Lower leg skin (tissue), 4 donors: Measurements from ENCODE around the gene HMBS. TPM values are rescaled to one million over a fixed set of nuclear protein-coding genes. Genes with fewer than 3 reads are reported as not detected.

Experiments used
- DNase-seq, 2 donors: peaks; one replicate each; pipeline ENCODE4 v3.0.0-alpha.2; 2019; ENCODE audit warnings: low spot score in 2 of 2
- H3K4me3 ChIP-seq: fragments of 200-600 bp; sonication (generic); 2 replicates; pipeline ENCODE4 v1.5.1; 2017; ENCODE audit warnings: mild to moderate bottlenecking, low read depth; ENCODE audit not compliant: poor library complexity, severe bottlenecking
- CTCF ChIP-seq, 3 donors: fragments of 450-650 bp; IDR thresholded peaks; one replicate each; pipeline ENCODE4 v1.5.1; 2016; ENCODE audit warnings: antibody characterized with exemption in 3 of 3, mild to moderate bottlenecking in 3 of 3, moderate library complexity in 2 of 3
- POLR2A ChIP-seq, 2 donors: fragments of 450-650 bp; IDR thresholded peaks; one replicate each; pipeline ENCODE4 v1.6.1; 2016 to 2017; ENCODE audit warnings: antibody characterized with exemption in 2 of 2, mild to moderate bottlenecking in 1 of 2, moderate library complexity in 1 of 2
- WGBS, 2 donors: methylation state at CpG; one replicate each; pipeline ENCODE4 v1.1.5; 2018; 5-methylcytosine and 5-hydroxymethylcytosine counted together
- intact Hi-C: fragments of 100-400 bp; cut with DNase I; formaldehyde crosslinking; loops from one replicate; pipeline ENCODE4 v1.15.0; 2023; ENCODE audit warnings: low total_unique reads
- total RNA-seq, 4 donors: library from RNA; depleted of rRNA; stranded (reverse); fragments of >200 nt; gene quantifications; one replicate each; pipeline ENCODE4 v1.1.0, GENCODE V29; 2016

HMBS gene
- total RNA-seq, 4 donors from 2014 or later, result 8.8 to 11.9 (median 11.1) TPM

- TF ChIP-seq CTCF (IDR thresholded peaks at IDR 0.05), result no peak
- intact Hi-C loops, result no loop called here
- no peak for DNase-seq
- 94% methylated on average over 9 of the region's 9 CpGs for WGBS, 2 donors
- H3K4me3 ChIP-seq, result no peak overlapping the region
Observed at GRCh38 chr11:119088406-119088805, 3.7 kb downstream of the HMBS start.

DNA sequence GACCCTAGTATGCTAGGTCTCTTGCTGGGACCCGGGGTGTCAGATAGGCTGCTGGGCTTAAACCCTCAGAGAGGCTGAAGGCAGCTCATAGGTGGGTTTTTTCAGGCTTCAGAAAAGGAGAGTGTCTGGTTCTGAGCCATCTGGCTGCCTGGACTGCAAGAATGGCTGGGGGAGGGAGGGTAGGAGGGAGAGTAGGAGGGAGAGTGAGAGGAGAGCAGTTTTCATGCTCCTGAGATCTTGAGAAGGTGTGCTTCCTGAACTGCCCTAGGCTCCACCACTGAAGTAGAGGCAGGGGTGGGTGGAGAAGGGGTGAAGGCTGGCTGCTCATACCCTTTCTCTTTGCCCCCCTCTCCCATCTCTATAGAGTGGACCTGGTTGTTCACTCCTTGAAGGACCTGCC is 4.6 kb downstream of the HMBS start:
- TF ChIP-seq CTCF (IDR thresholded peaks at IDR 0.05) (no peak), POLR2A (IDR thresholded peaks at IDR 0.05) (no peak)
- intact Hi-C loops, result no loop called here
- no peak for DNase-seq
- H3K4me3 ChIP-seq, result no peak overlapping the region
- WGBS, 2 donors, result 80 to 100% methylated on average over 1 of the region's 1 CpG

DNA sequence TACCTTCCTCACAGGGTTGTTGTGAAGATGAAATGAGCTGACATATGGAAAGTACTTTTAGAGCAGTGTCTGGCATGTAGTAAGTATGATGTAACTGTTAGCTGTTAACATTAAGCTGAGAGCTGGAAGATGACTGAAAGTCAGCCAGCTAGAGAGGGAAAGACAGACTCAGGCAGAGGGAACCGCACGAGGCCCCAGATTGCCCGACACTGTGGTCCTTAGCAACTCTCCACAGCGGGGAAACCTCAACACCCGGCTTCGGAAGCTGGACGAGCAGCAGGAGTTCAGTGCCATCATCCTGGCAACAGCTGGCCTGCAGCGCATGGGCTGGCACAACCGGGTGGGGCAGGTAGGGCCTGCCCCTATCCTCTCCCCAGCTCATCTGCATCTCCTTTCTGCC is 6.5 kb downstream of the HMBS start:
- WGBS, 2 donors, result 67 to 70% methylated on average over 9 of the region's 9 CpGs
- TF ChIP-seq POLR2A (IDR thresholded peaks at IDR 0.05), result no peak
- TF ChIP-seq CTCF (IDR thresholded peaks at IDR 0.05), result no peak
- no peak overlapping the region for H3K4me3 ChIP-seq
- DNase-seq, result no peak
- intact Hi-C loops, result no loop called here

DNA sequence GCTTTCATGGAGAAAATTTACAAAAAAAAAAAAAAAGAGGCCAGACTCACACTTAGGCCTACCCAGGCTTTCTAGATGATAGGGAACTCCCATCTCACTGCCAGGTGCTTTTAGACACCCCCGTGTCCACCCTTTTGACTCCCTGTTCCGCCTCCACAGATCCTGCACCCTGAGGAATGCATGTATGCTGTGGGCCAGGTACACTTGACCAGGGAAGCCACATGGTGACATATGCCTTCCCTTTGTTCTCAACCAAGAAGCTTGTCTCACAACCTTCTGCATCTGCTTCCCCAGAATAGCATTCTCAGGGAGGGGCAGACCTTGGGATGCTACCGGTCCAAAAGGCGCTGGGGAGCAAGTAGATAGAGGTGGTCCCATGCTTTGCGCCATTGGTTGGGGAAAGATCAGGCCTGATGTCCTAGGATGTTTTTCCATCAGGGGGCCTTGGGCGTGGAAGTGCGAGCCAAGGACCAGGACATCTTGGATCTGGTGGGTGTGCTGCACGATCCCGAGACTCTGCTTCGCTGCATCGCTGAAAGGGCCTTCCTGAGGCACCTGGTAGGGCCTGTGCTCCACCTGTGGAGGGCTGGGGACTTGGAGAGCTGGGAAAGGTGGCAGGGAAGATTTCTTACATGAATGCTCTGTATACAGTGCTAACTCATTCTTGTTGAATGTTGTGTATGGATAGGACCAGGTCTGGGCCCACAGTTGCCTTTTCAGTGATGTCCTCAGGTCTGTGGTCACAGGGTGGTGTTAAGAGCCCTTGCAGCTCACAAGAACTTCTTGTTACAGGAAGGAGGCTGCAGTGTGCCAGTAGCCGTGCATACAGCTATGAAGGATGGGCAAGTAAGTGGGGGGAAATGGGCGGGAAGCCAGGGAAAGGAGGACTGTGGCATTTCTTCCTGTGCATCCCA is 7.5 kb downstream of the HMBS start:
- H3K4me3 ChIP-seq, result no peak overlapping the region
- DNase-seq, result no peak
- intact Hi-C loops, result no loop called here
- TF ChIP-seq CTCF (IDR thresholded peaks at IDR 0.05), result no peak
- TF ChIP-seq POLR2A (IDR thresholded peaks at IDR 0.05), result no peak
- WGBS, 2 donors, result 88 to 89% methylated on average over 13 of the region's 13 CpGs

DNA sequence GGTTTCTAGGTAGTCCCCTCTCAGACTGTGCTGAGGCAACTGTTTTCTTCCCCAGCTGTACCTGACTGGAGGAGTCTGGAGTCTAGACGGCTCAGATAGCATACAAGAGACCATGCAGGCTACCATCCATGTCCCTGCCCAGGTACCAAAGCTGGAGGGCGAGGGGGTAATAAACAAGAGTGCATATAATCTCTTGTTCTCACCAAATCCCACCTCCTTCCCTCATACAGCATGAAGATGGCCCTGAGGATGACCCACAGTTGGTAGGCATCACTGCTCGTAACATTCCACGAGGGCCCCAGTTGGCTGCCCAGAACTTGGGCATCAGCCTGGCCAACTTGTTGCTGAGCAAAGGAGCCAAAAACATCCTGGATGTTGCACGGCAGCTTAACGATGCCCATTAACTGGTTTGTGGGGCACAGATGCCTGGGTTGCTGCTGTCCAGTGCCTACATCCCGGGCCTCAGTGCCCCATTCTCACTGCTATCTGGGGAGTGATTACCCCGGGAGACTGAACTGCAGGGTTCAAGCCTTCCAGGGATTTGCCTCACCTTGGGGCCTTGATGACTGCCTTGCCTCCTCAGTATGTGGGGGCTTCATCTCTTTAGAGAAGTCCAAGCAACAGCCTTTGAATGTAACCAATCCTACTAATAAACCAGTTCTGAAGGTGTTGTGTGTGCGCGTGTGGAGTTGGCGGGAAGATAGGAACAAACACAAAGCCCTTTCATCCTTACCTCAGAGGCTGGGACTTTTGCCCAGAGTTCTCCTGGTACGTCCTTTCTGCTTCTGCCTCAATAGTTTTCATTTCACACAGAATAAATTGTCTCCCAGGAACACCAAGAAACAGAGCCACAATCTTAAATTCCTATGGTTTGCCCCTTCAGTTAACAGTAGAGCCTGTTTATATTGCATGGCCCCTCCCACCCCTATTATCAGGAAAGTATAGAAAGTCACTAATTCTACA is 8.5 kb downstream of the HMBS start:
- DNase-seq, result no peak
- no peak overlapping the region for H3K4me3 ChIP-seq
- intact Hi-C loops, result no loop called here
- no peak for TF ChIP-seq CTCF (IDR thresholded peaks at IDR 0.05)
- no peak for TF ChIP-seq POLR2A (IDR thresholded peaks at IDR 0.05)
- 58 to 62% methylated on average over 12 of the region's 12 CpGs for WGBS, 2 donors
